Panc1 (cell line): ENCODE measurements around the gene FAHD1.

ENCODE experiments used
- CTCF ChIP-seq: fragments of 450-650 bp; IDR thresholded peaks from 2 replicates; pipeline ENCODE4 v1.5.1; 2017; ENCODE audit warnings: mild to moderate bottlenecking
- POLR2AphosphoS5 ChIP-seq: IDR thresholded peaks from 2 replicates; pipeline ENCODE4 v1.6.1; 2012; ENCODE audit warnings: mild to moderate bottlenecking, low read depth, low read length, moderate library complexity
- REST ChIP-seq, 2 experiments: IDR thresholded peaks; 2 replicates each; pipeline ENCODE4 v1.6.1; 2011 to 2012; ENCODE audit warnings: low read depth in 2 of 2, control low read depth in 1 of 2, low read length in 1 of 2, mild to moderate bottlenecking in 1 of 2, moderate library complexity in 1 of 2; ENCODE audit not compliant: insufficient read depth in 1 of 2

- no peak for TF ChIP-seq POLR2AphosphoS5
- TF ChIP-seq CTCF, result no peak
- TF ChIP-seq REST (IDR thresholded peaks at IDR 0.05; ENCODE audit: insufficient read depth in 1 of 2, low read depth in 2 of 2, low read length in 1 of 2), result no peak
These were observed 4.2 kb upstream of the FAHD1 start for GRCh38 chr16:1822801-1823200.
